ENCODE data around the gene MAPKAPK3. TPM values are rescaled to one million over a fixed set of nuclear protein-coding genes. Genes with fewer than 3 reads are reported as not detected.

The MAPKAPK3 gene
- total RNA-seq, 2 donors from 2014 or later, result 23.6 to 29.3 TPM

- no peak overlapping the region for H3K4me3 ChIP-seq
- no peaks in the 10 kb centered on the region for H3K36me3 ChIP-seq (replicated peaks in 1 of 2; ENCODE audit: insufficient read depth in 1 of 2, low read depth in 2 of 2)
- H3K27me3 ChIP-seq, result no peaks in the 10 kb centered on the region
- 11 to 17% methylated on average over 1 of the region's 1 CpG for WGBS, 2 donors
- TF ChIP-seq POLR2A (IDR thresholded peaks at IDR 0.05), result no peak
- no peak for TF ChIP-seq CTCF (IDR thresholded peaks at IDR 0.05)
- no peak overlapping the region for H3K27ac ChIP-seq
- DNase-seq (no peak), ATAC-seq (no peak)
- intact Hi-C loops (cut with DNase I), result no loop called here
- H3K9me3 ChIP-seq, result no peaks in the 10 kb centered on the region
- peaks cover 8% of the 10 kb centered on the region for H3K4me1 ChIP-seq
Observed at GRCh38 chr3:50666837-50667236, 49.9 kb downstream of the MAPKAPK3 start.

- no peaks in the 10 kb centered on the region for H3K9me3 ChIP-seq
- intact Hi-C loops (cut with DNase I), result no loop called here
- DNase-seq, result no peak
- no peak for ATAC-seq
- no peaks in the 10 kb centered on the region for H3K36me3 ChIP-seq (replicated peaks in 1 of 2; ENCODE audit: insufficient read depth in 1 of 2, low read depth in 2 of 2)
- TF ChIP-seq POLR2A (IDR thresholded peaks at IDR 0.05) (no peak), CTCF (IDR thresholded peaks at IDR 0.05) (no peak)
- WGBS, 2 donors, result 69 to 70% methylated on average over 4 of the region's 4 CpGs
- H3K4me3 ChIP-seq, result no peak overlapping the region
- peaks cover 3 to 6% of the 10 kb centered on the region in 2 donors for H3K27me3 ChIP-seq
- no peak overlapping the region for H3K27ac ChIP-seq
- H3K4me1 ChIP-seq, result peaks cover 10% of the 10 kb centered on the region
Observed at GRCh38 chr3:50671331-50671730, 54.4 kb downstream of the MAPKAPK3 start.

GRCh38 chr3:50672656-50673055 lies 55.7 kb downstream of the MAPKAPK3 start:
- TF ChIP-seq POLR2A (IDR thresholded peaks at IDR 0.05) (no peak), CTCF (IDR thresholded peaks at IDR 0.05) (no peak)
- Histone ChIP-seq H3K4me1 (peaks cover 10% of the 10 kb centered on the region), H3K4me3 (no peak overlapping the region), H3K27ac (no peak overlapping the region), H3K27me3 (peaks cover 8 to 12% of the 10 kb centered on the region in 2 donors), H3K9me3 (no peaks in the 10 kb centered on the region), H3K36me3 (replicated peaks in 1 of 2; ENCODE audit: insufficient read depth in 1 of 2, low read depth in 2 of 2) (no peaks in the 10 kb centered on the region)
- DNase-seq, result no peak
- ATAC-seq, result no peak
- intact Hi-C loops (cut with DNase I), result no loop called here
- 70 to 82% methylated on average over 3 of the region's 3 CpGs for WGBS, 2 donors

GRCh38 chr3:50673931-50674330 lies 57.0 kb downstream of the MAPKAPK3 start:
- no peak for DNase-seq
- Histone ChIP-seq H3K4me1 (peaks cover 10% of the 10 kb centered on the region), H3K27me3 (peaks cover 8 to 14% of the 10 kb centered on the region in 2 donors), H3K9me3 (no peaks in the 10 kb centered on the region), H3K27ac (no peak overlapping the region), H3K36me3 (replicated peaks in 1 of 2; ENCODE audit: insufficient read depth in 1 of 2, low read depth in 2 of 2) (no peaks in the 10 kb centered on the region), H3K4me3 (no peak overlapping the region)
- no peak for TF ChIP-seq CTCF (IDR thresholded peaks at IDR 0.05)
- TF ChIP-seq POLR2A (IDR thresholded peaks at IDR 0.05), result no peak
- 51 to 56% methylated on average over 3 of the region's 3 CpGs for WGBS, 2 donors
- intact Hi-C loops (cut with DNase I), result no loop called here
- no peak for ATAC-seq

GRCh38 chr3:50674349-50675178 lies 57.6 kb downstream of the MAPKAPK3 start, which contains the start of gene DOCK3:
TSS of gene DOCK3 (plus strand) at chr3:50674927. CDS start at chr3:50675264, 337 bp downstream.
- no peak for TF ChIP-seq CTCF (IDR thresholded peaks at IDR 0.05)
- TF ChIP-seq POLR2A (IDR thresholded peaks at IDR 0.05), result no peak
- peak; percentile 54 to 72 (median 64) for DNase-seq
- H3K9me3 ChIP-seq, result no peaks in the 10 kb centered on the region
- H3K27ac ChIP-seq, result no peak within 1 kb of the TSS
- H3K4me3 ChIP-seq, result no peak within 1 kb of the TSS
- intact Hi-C loops (cut with DNase I), result no loop called here
- no peaks in the 10 kb centered on the region for H3K36me3 ChIP-seq (replicated peaks in 1 of 2; ENCODE audit: insufficient read depth in 1 of 2, low read depth in 2 of 2)
- ATAC-seq, result peak; percentile 87
- H3K27me3 ChIP-seq, result peaks cover 8 to 19% of the 10 kb centered on the region in 2 donors
- 3 to 10% methylated on average over 2 to 89 of the region's 89 CpGs for WGBS, 2 donors
- H3K4me1 ChIP-seq, result peaks cover 10% of the 10 kb centered on the region

All from body of pancreas (tissue), 4 donors.